NCI-H345 treated with DMSO at 0.1 percent for 48 hours (cell line): ENCODE data around the gene GDF7.

ENCODE experiments used
- DNase-seq: peaks from one replicate; lab custom pipeline; 2025; ENCODE audit not compliant: unreplicated experiment; lab: John Stamatoyannopoulos, UW

Gene GDF7

DNA sequence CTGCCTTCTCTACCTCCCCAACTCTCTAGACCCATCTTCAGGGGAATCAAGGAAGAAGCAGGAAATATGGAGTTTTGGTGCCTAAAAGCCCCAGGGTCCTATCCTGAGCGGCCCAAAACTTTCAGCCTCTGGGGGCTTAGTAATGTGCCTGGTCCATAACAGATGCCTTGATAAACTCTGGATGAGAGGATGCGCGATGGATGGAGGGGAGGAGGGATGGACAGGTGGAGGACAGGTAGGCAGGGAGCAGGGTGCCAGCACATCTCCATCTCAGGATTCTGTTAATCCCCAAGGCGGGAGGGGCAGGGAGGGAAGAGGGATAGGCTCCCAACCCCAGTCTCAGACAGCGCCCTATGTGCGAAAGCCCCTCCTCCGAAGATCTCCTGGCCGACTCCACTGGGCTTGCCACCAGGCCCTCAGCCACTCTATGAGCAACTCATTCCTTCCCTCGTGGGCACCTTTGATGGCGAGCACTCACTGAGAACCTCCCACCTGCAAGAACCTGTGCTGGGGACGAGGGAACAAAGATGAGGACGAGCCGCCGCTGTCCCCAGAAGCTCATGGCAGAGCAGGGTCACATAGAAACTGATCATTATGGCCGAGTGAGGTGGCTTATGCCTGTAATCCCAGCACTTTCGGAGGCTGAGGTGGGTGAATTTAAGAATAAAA lies 39.1 kb upstream of the GDF7 start:
- no peak for DNase-seq

DNA sequence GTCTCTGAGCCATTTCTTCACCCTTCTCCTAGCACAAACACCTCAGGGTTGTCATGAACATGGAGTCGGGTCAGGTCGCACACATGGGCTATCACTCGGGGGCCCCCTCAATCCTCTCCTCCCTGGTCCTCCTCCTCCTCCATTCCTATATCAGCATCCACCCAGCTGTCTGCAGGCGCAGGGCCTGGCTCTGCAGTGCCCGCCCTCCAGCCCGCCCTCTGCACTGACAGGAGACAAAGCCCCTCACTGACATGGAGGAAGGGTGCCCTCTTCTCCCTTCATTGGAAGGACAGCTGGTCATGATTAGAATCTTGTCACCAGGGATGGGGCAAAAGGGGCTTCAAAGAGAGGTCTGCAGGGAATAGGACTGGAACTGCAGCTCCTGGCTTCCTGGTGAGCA lies 37.8 kb upstream of the GDF7 start:
- DNase-seq = no peak

DNA sequence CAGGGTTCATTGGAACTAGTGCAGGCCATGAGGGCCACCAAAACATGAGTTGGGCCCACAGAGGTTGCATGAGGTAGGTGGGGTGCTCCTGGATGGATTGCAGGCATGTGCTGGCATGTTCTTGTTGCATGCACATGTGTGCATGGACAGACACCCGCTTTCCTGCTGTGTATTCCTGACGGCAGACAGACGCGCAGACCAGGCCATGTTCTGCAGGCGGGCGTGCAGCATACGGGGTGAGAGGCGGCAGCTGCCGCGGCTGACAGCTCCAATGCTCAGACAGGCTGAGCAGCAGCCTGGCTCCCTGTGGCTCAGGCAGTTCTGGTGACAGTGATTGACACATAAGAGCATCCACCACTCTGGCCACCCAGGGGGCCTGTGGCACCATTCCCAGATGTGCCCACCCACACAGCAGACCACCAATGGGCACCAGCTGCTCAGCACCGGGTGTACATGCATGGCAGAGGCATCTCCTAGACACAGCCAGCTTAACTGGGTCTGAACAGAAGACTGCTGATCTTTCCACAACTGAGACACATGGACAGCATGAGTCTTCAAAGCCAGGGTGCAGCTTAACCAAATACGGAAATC lies 37.3 kb upstream of the GDF7 start:
- DNase-seq = no peak

DNA sequence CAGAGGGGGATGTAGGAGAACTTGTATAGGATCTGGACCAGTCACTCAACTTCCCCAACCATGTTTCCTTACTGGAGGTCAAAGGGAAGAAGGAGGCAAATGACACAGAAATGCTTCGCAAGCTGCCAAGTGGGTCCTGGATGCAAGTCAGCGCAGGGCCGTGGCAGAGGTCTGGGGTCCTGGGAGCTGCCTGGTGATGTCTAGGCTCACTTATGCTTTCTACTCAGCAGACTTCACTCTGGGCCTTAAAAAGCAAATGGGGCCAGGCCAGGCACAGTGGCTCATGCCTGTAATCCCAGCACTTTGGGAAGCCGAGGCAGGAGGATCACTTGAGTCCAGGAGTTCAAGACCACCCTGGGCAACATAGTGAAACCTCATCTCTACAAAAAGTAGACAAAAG lies 36.0 kb upstream of the GDF7 start:
- DNase-seq = no peak

DNA sequence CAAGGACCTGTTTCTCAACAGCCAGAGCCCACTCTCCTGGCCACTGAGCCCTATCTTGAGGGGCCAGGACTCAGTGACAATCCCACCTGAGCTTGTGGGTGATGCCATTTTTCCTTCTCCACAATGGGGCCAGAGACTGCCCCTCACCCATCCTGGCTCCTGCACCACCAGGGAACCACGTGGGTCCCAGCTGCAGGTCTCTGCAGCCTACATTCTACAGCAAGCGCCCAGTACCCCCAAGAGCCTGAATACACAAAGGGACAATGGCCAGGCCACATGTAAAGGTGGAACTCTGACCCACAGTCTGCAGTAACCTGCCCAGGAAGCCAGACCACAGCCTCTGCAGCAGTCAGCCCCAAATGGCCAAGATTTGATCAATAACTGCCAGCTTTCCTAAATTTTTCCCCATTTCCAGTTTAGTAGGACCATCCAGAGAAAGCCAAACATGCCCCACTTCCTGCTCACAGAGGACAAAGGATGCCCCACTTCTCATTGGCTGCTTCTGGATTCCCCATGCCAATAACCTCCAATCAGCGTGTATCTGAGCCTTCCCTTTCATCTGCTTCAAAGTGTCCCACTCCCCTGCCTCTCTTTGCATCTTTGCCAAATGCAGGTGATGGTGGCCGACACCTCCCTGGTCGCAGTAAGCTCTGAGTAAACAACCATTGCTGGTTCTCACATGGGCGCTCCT lies 35.2 kb upstream of the GDF7 start:
- DNase-seq = no peak

- no peak for DNase-seq
These were observed 34.4 kb upstream of the GDF7 start for GRCh38 chr2:20632446-20632990.

GRCh38 chr2:20633001-20633400 lies 33.9 kb upstream of the GDF7 start:
- no peak for DNase-seq

DNA sequence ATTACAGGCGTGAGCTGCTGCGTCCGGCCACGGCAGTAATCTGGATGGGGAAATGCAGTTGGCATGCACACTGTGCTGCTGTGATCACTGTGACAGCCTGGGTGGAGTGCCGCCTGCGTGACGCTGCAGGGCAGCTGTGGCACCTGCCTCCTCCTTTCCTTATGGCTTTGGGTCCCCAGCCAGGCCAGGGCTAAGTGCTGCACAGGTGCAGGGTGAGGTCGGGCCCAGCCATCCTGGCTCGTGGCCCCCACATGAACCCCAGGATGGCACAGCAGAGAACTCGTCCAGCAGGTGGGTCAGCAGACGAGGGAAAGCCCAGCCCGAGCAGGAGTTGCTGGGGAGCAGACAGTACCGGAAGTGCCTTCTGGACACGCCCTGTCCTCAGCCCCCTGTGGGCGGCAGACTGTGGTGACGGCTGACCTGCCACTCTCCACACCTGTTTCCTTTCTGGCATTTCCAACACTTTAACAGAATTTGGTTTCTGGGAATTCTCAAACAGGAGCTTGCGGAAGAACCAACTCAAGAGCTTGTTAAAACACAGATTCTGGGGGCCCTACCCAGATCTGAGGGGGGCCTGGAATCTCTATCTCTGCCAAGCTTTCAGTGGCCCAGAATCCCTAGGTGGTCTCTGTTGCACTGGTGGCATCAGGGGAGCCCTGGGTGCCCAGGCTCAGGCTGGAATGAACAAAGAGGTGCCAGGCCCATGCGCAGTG lies 33.0 kb upstream of the GDF7 start:
- DNase-seq = no peak

DNA sequence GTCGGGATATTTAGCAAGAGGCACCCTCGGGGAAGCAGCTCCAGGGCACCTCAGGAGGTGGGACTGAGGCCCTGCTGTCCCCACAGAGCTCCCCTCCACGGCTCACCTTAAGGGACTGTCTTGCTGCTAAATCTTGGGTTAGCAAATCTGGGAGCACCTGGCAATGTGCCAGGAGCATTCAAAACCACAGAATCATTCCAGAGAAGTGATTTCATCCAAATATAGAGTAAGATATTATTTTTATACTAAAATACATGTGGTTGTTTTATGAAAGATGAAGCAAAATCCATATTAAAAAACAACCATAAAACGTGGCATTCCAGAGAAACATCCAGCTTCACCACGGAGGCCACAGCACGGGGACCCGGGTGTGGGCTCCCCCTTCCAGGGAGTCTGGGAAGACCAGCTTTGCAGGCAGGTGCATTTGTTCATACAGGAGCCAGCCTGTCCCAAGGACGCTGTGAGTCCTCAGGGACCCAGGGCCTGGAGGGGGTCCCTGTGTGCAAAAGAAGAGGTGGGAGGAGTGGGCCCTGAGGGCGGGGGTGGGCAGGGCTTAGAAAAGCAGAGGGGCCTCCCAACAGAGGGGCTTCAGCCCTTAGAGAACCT lies 32.3 kb upstream of the GDF7 start:
- no peak for DNase-seq

- DNase-seq = no peak
These were observed 31.8 kb upstream of the GDF7 start for GRCh38 chr2:20635113-20635510.

- DNase-seq = no peak
These were observed 31.0 kb upstream of the GDF7 start for GRCh38 chr2:20635675-20636584.

DNA sequence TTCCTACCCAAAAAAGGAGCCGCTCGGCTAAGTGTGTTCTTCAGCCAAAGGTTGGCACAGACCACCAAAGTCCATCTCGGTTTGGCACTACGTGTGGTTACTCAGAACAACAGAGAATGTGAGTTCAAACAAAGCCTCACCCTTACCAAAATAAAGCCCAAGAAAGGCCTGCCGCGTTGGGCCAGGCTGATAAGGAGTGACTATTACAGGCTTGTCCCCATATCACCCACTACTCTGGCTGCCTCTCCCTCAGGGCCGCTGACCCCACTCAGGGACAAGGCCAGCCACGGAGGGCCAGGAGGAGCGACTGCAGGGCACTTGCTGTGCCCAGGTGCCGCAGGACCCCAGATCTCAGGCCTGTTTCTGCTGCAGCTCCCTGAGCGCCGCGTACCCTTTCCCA lies 29.8 kb upstream of the GDF7 start:
- no peak for DNase-seq

- no peak for DNase-seq
These were observed 28.9 kb upstream of the GDF7 start for GRCh38 chr2:20638014-20638413.

- DNase-seq = no peak
These were observed 28.1 kb upstream of the GDF7 start for GRCh38 chr2:20638646-20639430.

DNA sequence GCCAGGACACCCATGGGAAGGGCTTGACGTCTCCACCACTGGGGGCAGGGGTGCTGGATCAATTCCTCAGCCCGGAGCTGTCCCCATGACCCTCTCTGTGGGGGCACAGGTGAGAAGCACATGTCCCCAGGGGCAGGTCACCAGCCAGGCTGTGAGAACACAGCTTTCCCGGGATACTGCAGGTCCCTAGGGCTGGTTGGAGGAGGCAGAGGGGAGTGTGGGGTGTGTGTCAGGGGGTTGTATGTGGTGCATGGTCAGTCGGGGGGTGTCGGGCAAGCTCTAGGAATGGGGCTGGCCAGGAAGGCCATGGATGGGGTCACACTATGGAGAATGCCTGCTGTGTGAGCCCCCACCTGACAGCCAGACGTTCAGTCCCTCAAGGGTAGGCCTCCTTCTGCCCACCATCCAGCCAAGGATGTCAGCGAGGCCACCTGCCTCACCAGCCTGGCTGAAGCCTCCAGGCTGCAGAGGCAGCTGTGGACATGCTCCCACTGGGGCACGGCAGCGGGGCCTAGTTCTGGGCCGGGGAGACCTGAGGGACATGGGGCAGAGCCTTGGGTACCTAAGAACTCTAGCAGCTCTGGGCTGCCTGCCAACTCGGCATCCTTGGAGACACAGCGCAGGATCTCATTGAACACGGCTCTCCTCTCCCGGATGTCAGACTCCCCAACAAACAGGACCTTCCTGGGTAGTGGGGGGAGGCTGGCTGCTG lies 26.4 kb upstream of the GDF7 start:
- no peak for DNase-seq

DNA sequence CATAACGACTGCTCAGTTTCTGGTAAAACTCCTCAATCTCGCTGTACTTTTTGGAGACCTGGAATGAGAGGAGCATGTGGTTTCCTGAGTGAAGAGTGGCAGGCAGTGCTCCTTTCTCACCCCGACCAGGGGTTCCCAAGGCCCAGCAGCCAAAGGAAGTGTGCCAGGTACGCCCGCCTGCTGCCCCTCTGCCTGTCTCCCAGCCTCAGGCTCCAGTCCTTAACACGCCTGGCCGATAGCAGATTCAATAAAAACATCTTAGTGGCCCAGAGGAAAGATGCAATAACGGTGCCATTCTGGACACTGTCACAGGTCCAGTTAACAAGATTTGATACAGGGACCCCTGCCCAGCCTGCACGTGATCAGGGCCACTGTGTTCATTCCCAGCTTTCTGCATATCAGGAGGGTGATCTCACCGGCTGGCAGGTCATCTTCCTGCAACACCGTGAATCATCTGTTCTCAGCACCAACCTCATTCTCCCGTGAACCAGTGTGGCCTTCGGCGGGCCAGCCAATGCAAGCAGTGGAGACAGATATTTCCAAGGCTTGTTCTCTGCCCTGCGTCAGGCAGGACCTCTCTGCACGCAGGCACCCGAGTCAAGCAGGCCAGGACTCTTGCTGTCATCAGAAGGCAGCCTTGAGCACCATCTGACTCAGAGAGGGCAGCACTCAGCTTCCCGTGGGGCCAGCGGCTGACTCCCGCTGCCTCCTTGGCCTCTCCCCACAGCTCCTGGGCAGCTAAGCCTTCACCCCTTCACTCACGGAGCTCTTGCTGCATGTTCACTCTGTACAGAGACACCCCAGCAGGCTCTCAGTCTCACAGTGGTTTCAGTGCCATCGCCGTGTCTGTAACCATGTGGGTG lies 25.6 kb upstream of the GDF7 start:
- no peak for DNase-seq

DNA sequence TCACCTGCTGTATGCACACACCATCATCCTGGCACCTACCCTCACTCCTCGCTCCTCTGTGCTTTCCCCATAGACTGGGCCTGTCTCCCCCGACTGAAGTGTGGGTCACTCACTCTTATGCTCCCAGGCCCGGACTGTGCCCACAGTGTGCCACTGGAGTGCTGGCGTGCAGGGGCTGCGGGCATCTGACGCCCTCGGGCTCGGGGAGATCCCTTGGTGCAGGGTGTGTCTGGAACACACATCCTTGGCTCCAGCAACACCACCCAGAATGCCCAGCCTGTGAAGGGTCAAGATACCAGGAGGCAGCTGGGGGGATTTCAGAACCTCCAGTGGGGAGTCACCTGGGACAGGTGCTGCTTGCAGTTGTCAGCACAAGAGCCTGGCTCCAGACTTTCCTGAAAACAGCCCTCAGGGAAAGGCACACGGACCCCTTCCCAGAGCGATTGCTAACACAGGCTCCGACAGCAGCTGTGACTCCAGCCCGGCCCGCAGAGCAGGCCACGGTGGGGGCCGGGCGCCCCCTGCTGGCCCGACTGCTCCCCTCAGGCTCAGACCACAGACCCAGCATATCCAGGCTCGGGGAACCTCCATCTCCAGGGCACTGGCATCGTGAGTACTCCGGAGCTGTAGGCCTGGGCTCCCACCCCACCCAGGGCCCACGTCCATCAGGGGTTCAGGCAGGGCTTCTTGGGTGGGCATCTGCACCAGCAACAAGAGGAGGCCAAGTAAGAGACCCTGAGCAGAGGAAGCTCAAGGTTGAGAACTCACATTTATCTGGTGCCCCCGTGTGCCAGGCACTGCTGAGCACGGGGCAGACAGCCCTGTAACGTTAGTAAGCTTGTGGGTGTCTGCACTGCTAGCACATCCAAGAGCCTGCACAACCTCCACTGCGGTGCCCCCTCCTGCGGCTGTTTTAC lies 24.6 kb upstream of the GDF7 start:
- DNase-seq = peak; percentile 61
